H1 (cell line): ENCODE results near the gene PFN3. TPM values are rescaled to one million over a fixed set of nuclear protein-coding genes. Genes with fewer than 3 reads are reported as not detected.

ENCODE experiments used
- CTCF ChIA-PET: fragments of 300-600 bp; sonication (Branson Sonifier 250); formaldehyde crosslinking; loops from one replicate; lab custom pipeline; 2021; ENCODE audit not compliant: partially characterized antibody; lab: Charles Lee
- POLR2A ChIA-PET: fragments of 300-600 bp; sonication (Branson Sonifier 250); formaldehyde crosslinking; loops from one replicate; lab custom pipeline; 2021; ENCODE audit warnings: inconsistent platforms; ENCODE audit not compliant: partially characterized antibody; lab: Charles Lee
- DNase-seq, 2 experiments: peaks; one replicate each; pipeline versions ENCODE4 v3.0.0 to v3.0.0-alpha.2; 2010 to 2022; ENCODE audit warnings: low spot score in 2 of 2, low read depth in 1 of 2, mixed read lengths in 1 of 2
- FAIRE-seq: peaks from 2 replicates; lab custom pipeline; 2011; peaks lifted over from hg19 to GRCh38; lab: Jason Lieb, UNC
- H2AFZ ChIP-seq: 2 replicates; pipeline ENCODE4 v1.8.1; 2012; ENCODE audit warnings: low read length, inconsistent platforms
- H2AK5ac ChIP-seq: 2 replicates; pipeline ENCODE4 v1.6.1; 2013; ENCODE audit warnings: low read depth, low read length
- H2BK120ac ChIP-seq: replicated peaks from 2 replicates; pipeline ENCODE3; 2013; ENCODE audit warnings: low read depth, low read length, inconsistent platforms
- H2BK12ac ChIP-seq: 2 replicates; pipeline ENCODE4 v1.6.1; 2013; ENCODE audit warnings: low read depth, low read length
- H2BK15ac ChIP-seq: 2 replicates; pipeline ENCODE4 v1.6.1; 2013; ENCODE audit warnings: low read length
- H2BK20ac ChIP-seq: 2 replicates; pipeline ENCODE4 v1.6.1; 2013; ENCODE audit warnings: low read length
- H2BK5ac ChIP-seq: 2 replicates; pipeline ENCODE4 v1.6.1; 2013; ENCODE audit warnings: low read depth, low read length
- H3K14ac ChIP-seq: 2 replicates; pipeline ENCODE4 v1.6.1; 2013; ENCODE audit warnings: inconsistent platforms; ENCODE audit not compliant: insufficient read length
- H3K18ac ChIP-seq: 2 replicates; pipeline ENCODE4 v1.6.1; 2013; ENCODE audit warnings: low read length; ENCODE audit errors: extremely low read depth
- H3K23ac ChIP-seq: 2 replicates; pipeline ENCODE4 v1.6.1; 2013; ENCODE audit warnings: inconsistent platforms; ENCODE audit not compliant: insufficient read length
- H3K23me2 ChIP-seq: 2 replicates; pipeline ENCODE4 v1.6.1; 2013; ENCODE audit warnings: low read depth, low read length
- H3K27ac ChIP-seq: 2 replicates; pipeline ENCODE4 v1.6.1; 2011; ENCODE audit warnings: low read depth, low read length, inconsistent platforms
- H3K27me3 ChIP-seq, 4 experiments: replicated peaks in 1 of 4; 1 replicate in 1 of 4; 2 replicates in 3 of 4; pipeline versions ENCODE4 v1.6.1 to v1.8.1; 2011 to 2013; ENCODE audit warnings: low read length in 3 of 4, mild to moderate bottlenecking in 3 of 4, inconsistent platforms in 2 of 4, mixed read lengths in 2 of 4, moderate library complexity in 1 of 4; ENCODE audit not compliant: control insufficient read depth in 3 of 4, insufficient read depth in 3 of 4; ENCODE audit errors: extremely low read depth in 1 of 4
- H3K36me3 ChIP-seq, 4 experiments: 2 replicates each; pipeline versions ENCODE4 v1.6.1 to v1.8.1; 2011 to 2013; ENCODE audit warnings: mild to moderate bottlenecking in 4 of 4, low read length in 3 of 4, moderate library complexity in 2 of 4, control low read depth in 1 of 4, inconsistent platforms in 1 of 4; ENCODE audit not compliant: insufficient read depth in 4 of 4, control insufficient read depth in 2 of 4
- H3K4ac ChIP-seq: replicated peaks from 2 replicates; pipeline ENCODE3; 2013; ENCODE audit warnings: low read length, low read depth, mixed read lengths, inconsistent platforms; ENCODE audit not compliant: insufficient read length
- H3K4me1 ChIP-seq, 4 experiments: replicated peaks in 1 of 4; 1 replicate in 1 of 4; 2 replicates in 3 of 4; pipeline versions ENCODE4 v1.6.1 to v1.8.1; 2011 to 2013; ENCODE audit warnings: low read length in 3 of 4, inconsistent platforms in 2 of 4, mixed read lengths in 1 of 4; ENCODE audit not compliant: insufficient read depth in 4 of 4, control insufficient read depth in 3 of 4
- H3K4me2 ChIP-seq, 2 experiments: 2 replicates each; pipeline versions ENCODE4 v1.6.1 to v1.8.1; 2011 to 2013; ENCODE audit warnings: low read depth in 2 of 2, low read length in 2 of 2, control low read depth in 1 of 2, inconsistent platforms in 1 of 2, mild to moderate bottlenecking in 1 of 2; ENCODE audit not compliant: insufficient read depth in 1 of 2
- H3K4me3 ChIP-seq, 4 experiments: fragments of 200-600, 300-600 bp in 1 of 4; sonication (generic), shearing (Covaris generic), sonication (Bioruptor Twin) in 1 of 4; 2 replicates each; pipeline versions ENCODE4 v1.5.1 to v1.8.1; 2011 to 2016; ENCODE audit warnings: low read length in 4 of 4, low read depth in 3 of 4, control low read depth in 2 of 4, inconsistent platforms in 2 of 4, mild to moderate bottlenecking in 2 of 4, mixed read lengths in 1 of 4, moderate library complexity in 1 of 4; ENCODE audit not compliant: insufficient read depth in 2 of 4; ENCODE audit errors: extremely low read depth in 1 of 4
- H3K56ac ChIP-seq: replicated peaks from 2 replicates; pipeline ENCODE3; 2013; ENCODE audit warnings: low read depth, mild to moderate bottlenecking, mixed read lengths, low read length, inconsistent platforms; ENCODE audit not compliant: insufficient read length
- H3K79me1 ChIP-seq: 2 replicates; pipeline ENCODE4 v1.6.1; 2013; ENCODE audit warnings: low read depth, low read length, control low read depth
- H3K79me2 ChIP-seq, 2 experiments: 2 replicates each; pipeline versions ENCODE4 v1.6.1 to v1.8.1; 2012 to 2013; ENCODE audit warnings: low read length in 2 of 2, mild to moderate bottlenecking in 2 of 2, inconsistent platforms in 1 of 2; ENCODE audit not compliant: insufficient read depth in 2 of 2, control insufficient read depth in 1 of 2
- H3K9ac ChIP-seq, 4 experiments: replicated peaks in 1 of 4; 1 replicate in 1 of 4; 2 replicates in 3 of 4; pipeline versions ENCODE4 v1.6.1 to v1.8.1; 2011 to 2013; ENCODE audit warnings: low read depth in 3 of 4, low read length in 3 of 4, control low read depth in 2 of 4, mild to moderate bottlenecking in 2 of 4, moderate library complexity in 2 of 4, inconsistent platforms in 1 of 4; ENCODE audit errors: extremely low read depth in 1 of 4
- H3K9me3 ChIP-seq, 2 experiments: 2 replicates each; pipeline versions ENCODE4 v1.6.1 to v1.8.1; 2012 to 2013; ENCODE audit warnings: mild to moderate bottlenecking in 2 of 2, moderate library complexity in 2 of 2, control low read depth in 1 of 2, inconsistent platforms in 1 of 2, low read depth in 1 of 2, low read length in 1 of 2, mixed read lengths in 1 of 2; ENCODE audit not compliant: insufficient read depth in 2 of 2
- H4K20me1 ChIP-seq, 2 experiments: replicated peaks in 1 of 2; 2 replicates each; pipeline versions ENCODE3 to v1.8.1; 2011 to 2013; ENCODE audit warnings: inconsistent platforms in 2 of 2, low read length in 2 of 2, mild to moderate bottlenecking in 1 of 2; ENCODE audit not compliant: insufficient read depth in 2 of 2, control insufficient read depth in 1 of 2
- H4K5ac ChIP-seq: 2 replicates; pipeline ENCODE4 v1.6.1; 2013; ENCODE audit warnings: low read length, low read depth, mixed read lengths, inconsistent platforms; ENCODE audit not compliant: insufficient read length
- H4K8ac ChIP-seq: 2 replicates; pipeline ENCODE4 v1.8.0; 2013; ENCODE audit warnings: mild to moderate bottlenecking, moderate library complexity, low read length, inconsistent platforms; ENCODE audit not compliant: insufficient read depth; ENCODE audit errors: extremely low read depth
- H4K91ac ChIP-seq: replicated peaks from 2 replicates; pipeline ENCODE3; 2013; ENCODE audit warnings: low read length, mixed read lengths, inconsistent platforms; ENCODE audit not compliant: insufficient read length
- CHD2 ChIP-seq: IDR thresholded peaks from 2 replicates; pipeline ENCODE4 v1.6.1; 2012; ENCODE audit warnings: low read length, improper control_type of control experiment
- CTBP2 ChIP-seq: IDR thresholded peaks from 2 replicates; pipeline ENCODE4 v1.7.0; 2011; ENCODE audit warnings: borderline replicate concordance, mild to moderate bottlenecking, moderate library complexity, mixed read lengths, low read length; ENCODE audit not compliant: insufficient read depth, insufficient read length
- EZH2 ChIP-seq: fragments of 200-600 bp; sonication (generic); IDR thresholded peaks from 2 replicates; pipeline ENCODE4 v1.7.1; 2012; ENCODE audit warnings: low read depth, mild to moderate bottlenecking, moderate library complexity, low read length, inconsistent platforms; ENCODE audit not compliant: severe bottlenecking
- FOSL1 ChIP-seq: IDR thresholded peaks from 2 replicates; pipeline ENCODE4 v1.6.1; 2011; ENCODE audit warnings: mild to moderate bottlenecking, low read depth, low read length, moderate library complexity; ENCODE audit not compliant: insufficient read depth
- KDM5A ChIP-seq: fragments of 200-600 bp; IDR thresholded peaks from 2 replicates; pipeline ENCODE4 v1.7.1; 2012; ENCODE audit warnings: mild to moderate bottlenecking, low read length, inconsistent platforms, mixed read lengths
- RAD21 ChIP-seq, 2 experiments: IDR thresholded peaks in 1 of 2; conservative IDR thresholded peaks in 1 of 2; 2 replicates each; pipeline ENCODE4 v1.6.1; 2011; ENCODE audit warnings: low read depth in 2 of 2, low read length in 2 of 2, improper control_type of control experiment in 1 of 2, inconsistent platforms in 1 of 2, mild to moderate bottlenecking in 1 of 2, moderate library complexity in 1 of 2
- SAP30 ChIP-seq: fragments of 300-600 bp; sonication (generic); IDR thresholded peaks from 2 replicates; pipeline ENCODE4 v1.7.1; 2012; ENCODE audit warnings: low read length, moderate library complexity, mild to moderate bottlenecking, inconsistent platforms; ENCODE audit not compliant: insufficient read depth, insufficient replicate concordance
- SRF ChIP-seq: IDR thresholded peaks from 2 replicates; pipeline ENCODE4 v1.6.1; 2011; ENCODE audit warnings: mild to moderate bottlenecking, low read depth, low read length, moderate library complexity
- SUZ12 ChIP-seq: fragments of 200-600 bp; sonication (generic); IDR thresholded peaks from 2 replicates; pipeline ENCODE4 v1.6.1; 2012; ENCODE audit warnings: mild to moderate bottlenecking, inconsistent platforms, low read length, moderate library complexity, mixed read lengths
- ZNF274 ChIP-seq: IDR thresholded peaks from 2 replicates; pipeline ENCODE4 v1.7.0; 2012; ENCODE audit warnings: low read length, borderline replicate concordance; ENCODE audit errors: extremely low read depth
- WGBS, 2 experiments: shearing (Covaris generic) in 1 of 2; methylation state at CpG; one replicate each; pipeline versions ENCODE4 v1.1.6 to v1.1.7; 2013 to 2015; ENCODE audit warnings: low lambda C conversion rate in 2 of 2, mixed read lengths in 2 of 2, inconsistent platforms in 1 of 2, low coverage in 1 of 2, missing lambda C conversion rate in 1 of 2; ENCODE audit not compliant: insufficient replicate concordance in 2 of 2, insufficient coverage in 1 of 2, insufficient read length in 1 of 2; ENCODE audit errors: extremely low coverage in 1 of 2, missing lambda C conversion rate in 1 of 2; 5-methylcytosine and 5-hydroxymethylcytosine counted together
- polyA plus RNA-seq, 7 experiments: library from polyadenylated mRNA; depleted of rRNA in 3 of 7; stranded (reverse) in 5 of 7; unstranded in 2 of 7; fragments of >200 nt in 5 of 7; fragments of 200-250 nt in 2 of 7; gene quantifications; 1 replicate in 5 of 7; 2 replicates in 1 of 7; 4 replicates in 1 of 7; pipeline versions ENCODE4 v1.2.1 to v1.2.3, GENCODE V29; 2011 to 2013; ENCODE audit warnings: missing spikeins in 2 of 7, mixed read lengths in 2 of 7
- total RNA-seq: library from RNA; stranded (reverse); fragmentation: NEBNext Ultra II Directional; extraction: Animal tissue kit (Norgen Biotek cat#: 25700); gene quantifications from 2 replicates; pipeline ENCODE4 v1.2.1, GENCODE V29; 2021
- TF ChIP-seq, protein P1 (sequence below): IDR thresholded peaks from 2 replicates; pipeline ENCODE4 v1.6.1; 2012; ENCODE audit warnings: low read length, inconsistent platforms

The PFN3 gene
- total and polyA plus RNA-seq, 2 of the 8 experiments (the other 6 are each of a cell fraction or from before 2014, with no cell fraction given) = not detected

GRCh38 chr5:177437623-177438022, 37.2 kb upstream of the PFN3 start:
- Histone ChIP-seq H3K23ac (no peak overlapping the region), H3K36me3 (peaks cover 10 to 35% (median 24%) of the 10 kb centered on the region in 4 experiments; a peak in 6 of 8 replicates), H2AFZ (no peak overlapping the region), H3K27me3 (no peaks in the 10 kb centered on the region), H4K91ac (no peak overlapping the region), H2AK5ac (no peak overlapping the region), H3K4ac (no peak overlapping the region), H3K23me2 (no peaks in the 10 kb centered on the region), H2BK15ac (no peak overlapping the region), H3K27ac (no peak overlapping the region), H2BK20ac (no peak overlapping the region), H4K5ac (no peak overlapping the region), H3K79me1 (no peaks in the 10 kb centered on the region), H3K79me2 (no peaks in the 10 kb centered on the region), H3K14ac (no peak overlapping the region), H2BK120ac (no peak overlapping the region), H3K4me2 (no peak overlapping the region), H4K8ac (0 out of 2 replicates have a peak overlapping the region, but pooled peaks have one; percentile 57), H3K9ac (no peak overlapping the region), H2BK5ac (no peak overlapping the region), H3K4me3 (no peak overlapping the region), H3K18ac (no peak overlapping the region), H4K20me1 (peaks cover 0 to 10% of the 10 kb centered on the region in 2 experiments), H3K4me1 (peaks cover 0 to 5% (median 2%) of the 10 kb centered on the region in 4 experiments; a peak in 3 of 7 replicates), H3K56ac (no peak overlapping the region), H2BK12ac (no peak overlapping the region), H3K9me3 (no peaks in the 10 kb centered on the region)
- 88% methylated on average over 4 of the region's 4 CpGs; no CpG with 5 or more reads in 1 of the 2 experiments for WGBS, 2 experiments
- FAIRE-seq = no peak
- CTCF ChIA-PET = interaction anchor here (0.8 to 23.6 kb wide), 11 partner anchors 10 to 142 kb away, joined by 3 to 430 read pairs (median 5); partner anchors contain the start of gene SLC34A1
- no peak for DNase-seq
- POLR2A ChIA-PET = interaction anchor here (0.6 to 67.5 kb wide), 12 partner anchors 8 to 130 kb away, joined by 3 to 3349 read pairs (median 4); partner anchors contain the start of genes DBN1, DOK3, F12 and GRK6
- TF ChIP-seq CHD2 (no peak), ZNF274 (no peak), SRF (no peak), SUZ12 (no peak), FOSL1 (no peak), EZH2 (no peak), CTBP2 (no peak), RAD21 (IDR thresholded peaks at IDR 0.05 in 1 of 2, conservative IDR thresholded peaks at IDR 0.05 in 1 of 2; ENCODE audit: low read depth in 2 of 2, low read length in 2 of 2) (no peak), SAP30 (no peak), KDM5A (no peak)
- TF ChIP-seq, protein P1, sequence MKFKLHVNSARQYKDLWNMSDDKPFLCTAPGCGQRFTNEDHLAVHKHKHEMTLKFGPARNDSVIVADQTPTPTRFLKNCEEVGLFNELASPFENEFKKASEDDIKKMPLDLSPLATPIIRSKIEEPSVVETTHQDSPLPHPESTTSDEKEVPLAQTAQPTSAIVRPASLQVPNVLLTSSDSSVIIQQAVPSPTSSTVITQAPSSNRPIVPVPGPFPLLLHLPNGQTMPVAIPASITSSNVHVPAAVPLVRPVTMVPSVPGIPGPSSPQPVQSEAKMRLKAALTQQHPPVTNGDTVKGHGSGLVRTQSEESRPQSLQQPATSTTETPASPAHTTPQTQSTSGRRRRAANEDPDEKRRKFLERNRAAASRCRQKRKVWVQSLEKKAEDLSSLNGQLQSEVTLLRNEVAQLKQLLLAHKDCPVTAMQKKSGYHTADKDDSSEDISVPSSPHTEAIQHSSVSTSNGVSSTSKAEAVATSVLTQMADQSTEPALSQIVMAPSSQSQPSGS = no peak
